Fibroblast of mammary gland (primary cell): ENCODE measurements around the gene SNX11.

Experiments used
- DNase-seq: peaks from one replicate; pipeline ENCODE4 v3.0.0-alpha.2; 2010; ENCODE audit warnings: low read depth
- H3K4me3 ChIP-seq: 2 replicates; pipeline ENCODE4 v1.5.1; 2011; ENCODE audit warnings: low read depth, mild to moderate bottlenecking, low read length, moderate library complexity; ENCODE audit not compliant: control insufficient read depth
- TF ChIP-seq, protein P1 (sequence below): conservative IDR thresholded peaks from 2 replicates; pipeline ENCODE4 v1.5.1; 2011; ENCODE audit warnings: low read depth, low read length, inconsistent platforms; ENCODE audit not compliant: control insufficient read depth, insufficient read depth

Gene SNX11

DNA sequence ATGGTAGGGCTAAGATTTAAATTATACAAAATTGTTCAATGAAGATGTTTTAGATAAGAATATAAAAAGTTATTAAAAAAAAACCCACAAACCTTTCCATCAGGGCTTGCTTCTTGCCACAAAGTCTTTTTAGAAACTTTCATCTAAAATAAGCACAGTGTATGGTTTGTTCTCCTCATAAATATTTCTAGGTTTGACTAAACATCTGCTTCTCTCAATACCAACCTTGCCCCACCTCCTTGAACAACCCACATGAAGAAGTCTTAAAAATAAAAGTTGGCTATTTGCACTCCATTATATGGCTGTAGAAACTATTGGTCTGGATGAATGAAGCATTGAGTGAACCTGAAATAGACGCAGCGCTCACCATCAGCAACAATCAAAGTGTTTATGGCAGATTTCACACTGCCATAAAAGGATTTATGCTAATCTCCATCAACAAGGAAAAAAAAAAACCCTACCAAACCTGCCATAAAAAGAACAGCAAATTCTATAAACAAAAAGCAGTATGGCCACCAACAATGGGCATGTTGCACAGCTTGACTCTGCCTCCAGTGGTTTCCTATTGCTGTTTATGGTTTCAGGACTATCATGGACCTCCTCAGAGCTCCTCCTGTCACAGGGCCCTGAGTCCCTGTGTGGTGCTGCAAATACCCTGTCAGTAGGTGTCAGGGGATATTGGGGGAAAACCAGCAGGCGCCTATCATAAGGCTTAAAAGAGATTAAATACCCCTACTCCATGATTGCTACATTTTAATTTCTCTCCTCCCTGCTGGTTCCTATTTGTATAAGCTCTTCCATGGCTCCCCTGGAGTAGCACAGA lies 37.6 kb downstream of the SNX11 start:
- no peak for DNase-seq
- H3K4me3 ChIP-seq, result no peak overlapping the region
- TF ChIP-seq, protein P1, sequence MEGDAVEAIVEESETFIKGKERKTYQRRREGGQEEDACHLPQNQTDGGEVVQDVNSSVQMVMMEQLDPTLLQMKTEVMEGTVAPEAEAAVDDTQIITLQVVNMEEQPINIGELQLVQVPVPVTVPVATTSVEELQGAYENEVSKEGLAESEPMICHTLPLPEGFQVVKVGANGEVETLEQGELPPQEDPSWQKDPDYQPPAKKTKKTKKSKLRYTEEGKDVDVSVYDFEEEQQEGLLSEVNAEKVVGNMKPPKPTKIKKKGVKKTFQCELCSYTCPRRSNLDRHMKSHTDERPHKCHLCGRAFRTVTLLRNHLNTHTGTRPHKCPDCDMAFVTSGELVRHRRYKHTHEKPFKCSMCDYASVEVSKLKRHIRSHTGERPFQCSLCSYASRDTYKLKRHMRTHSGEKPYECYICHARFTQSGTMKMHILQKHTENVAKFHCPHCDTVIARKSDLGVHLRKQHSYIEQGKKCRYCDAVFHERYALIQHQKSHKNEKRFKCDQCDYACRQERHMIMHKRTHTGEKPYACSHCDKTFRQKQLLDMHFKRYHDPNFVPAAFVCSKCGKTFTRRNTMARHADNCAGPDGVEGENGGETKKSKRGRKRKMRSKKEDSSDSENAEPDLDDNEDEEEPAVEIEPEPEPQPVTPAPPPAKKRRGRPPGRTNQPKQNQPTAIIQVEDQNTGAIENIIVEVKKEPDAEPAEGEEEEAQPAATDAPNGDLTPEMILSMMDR, result no peak

DNA sequence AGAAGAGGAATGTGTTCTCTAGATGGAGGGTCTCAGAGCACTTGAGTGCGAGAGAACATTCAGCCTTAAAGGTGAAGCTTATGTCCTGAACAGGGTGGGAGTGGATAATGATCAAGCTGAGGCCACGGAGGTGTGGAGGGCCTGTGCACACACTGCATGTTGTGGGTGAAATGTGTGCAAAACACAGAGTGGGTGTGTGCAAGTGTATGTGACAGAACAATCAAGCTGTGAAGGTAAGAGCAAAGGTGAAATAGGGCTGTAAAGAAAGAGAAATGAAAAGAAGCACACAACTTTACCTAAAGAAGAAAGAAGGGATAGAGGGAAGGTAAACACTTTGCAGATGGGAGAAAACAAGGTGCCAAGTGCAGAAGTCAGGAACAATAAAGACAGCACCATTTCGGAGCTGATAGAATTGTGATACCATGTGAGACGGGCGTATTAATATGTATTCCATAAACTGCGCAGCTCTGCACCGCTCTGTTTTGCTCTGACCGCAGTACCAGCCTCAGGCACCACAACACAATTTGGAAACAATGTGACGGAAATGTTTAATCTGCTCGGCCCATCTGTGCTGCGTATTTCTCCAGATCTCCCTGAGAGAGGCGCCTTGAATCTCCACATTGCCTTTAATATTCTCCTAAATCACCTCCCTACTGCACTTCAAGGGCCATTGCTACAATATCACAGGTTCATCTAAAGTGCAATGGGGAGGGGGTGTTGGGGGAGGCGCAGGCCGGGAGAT lies 40.6 kb downstream of the SNX11 start:
- no peak for DNase-seq
- H3K4me3 ChIP-seq, result no peak overlapping the region
- TF ChIP-seq, protein P1, result no peak

DNA sequence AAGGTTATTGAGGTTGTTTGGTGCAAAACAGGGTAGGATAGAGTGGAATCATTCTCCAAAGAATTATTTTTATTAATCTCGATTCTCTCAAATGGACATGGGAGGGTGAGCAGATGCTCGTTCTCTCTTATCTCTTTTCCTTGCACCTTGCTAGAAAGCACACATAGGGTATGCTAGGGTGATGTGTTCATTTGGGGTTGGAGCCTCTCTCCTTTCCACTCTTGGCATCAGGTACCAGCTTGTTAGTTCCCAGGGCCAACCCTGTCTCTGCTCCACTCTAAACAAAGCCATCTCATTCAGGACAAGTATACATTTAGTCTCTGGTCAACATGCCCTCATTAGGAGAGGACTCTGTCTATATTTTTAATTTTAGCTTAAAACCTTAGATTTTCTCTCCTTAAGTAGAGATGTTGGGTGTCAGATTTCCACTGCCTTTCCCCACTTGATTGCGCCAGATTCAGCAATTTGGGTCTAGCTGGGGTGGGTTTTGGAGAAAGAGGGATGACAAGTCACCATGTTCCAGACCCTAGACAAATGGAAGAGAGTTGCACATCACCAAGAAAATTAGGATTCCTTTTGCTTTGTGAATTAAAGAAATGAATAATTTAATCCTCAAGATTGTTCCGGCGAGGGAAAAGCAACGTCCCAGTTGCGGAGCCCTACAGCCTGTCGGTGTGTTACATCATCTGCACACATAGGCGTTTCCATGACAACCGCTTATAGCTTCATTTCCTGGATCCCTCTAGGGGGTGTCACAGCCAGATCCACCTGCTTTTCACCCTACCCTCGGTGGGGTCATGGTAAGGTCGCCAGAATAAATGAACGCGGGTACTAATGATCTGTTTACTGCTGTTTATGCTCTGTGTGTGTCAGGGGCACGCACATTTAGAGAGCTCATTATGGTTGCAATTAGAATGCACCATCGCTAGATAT lies 41.6 kb downstream of the SNX11 start:
- H3K4me3 ChIP-seq, result no peak overlapping the region
- TF ChIP-seq, protein P1, result no peak
- no peak for DNase-seq

DNA sequence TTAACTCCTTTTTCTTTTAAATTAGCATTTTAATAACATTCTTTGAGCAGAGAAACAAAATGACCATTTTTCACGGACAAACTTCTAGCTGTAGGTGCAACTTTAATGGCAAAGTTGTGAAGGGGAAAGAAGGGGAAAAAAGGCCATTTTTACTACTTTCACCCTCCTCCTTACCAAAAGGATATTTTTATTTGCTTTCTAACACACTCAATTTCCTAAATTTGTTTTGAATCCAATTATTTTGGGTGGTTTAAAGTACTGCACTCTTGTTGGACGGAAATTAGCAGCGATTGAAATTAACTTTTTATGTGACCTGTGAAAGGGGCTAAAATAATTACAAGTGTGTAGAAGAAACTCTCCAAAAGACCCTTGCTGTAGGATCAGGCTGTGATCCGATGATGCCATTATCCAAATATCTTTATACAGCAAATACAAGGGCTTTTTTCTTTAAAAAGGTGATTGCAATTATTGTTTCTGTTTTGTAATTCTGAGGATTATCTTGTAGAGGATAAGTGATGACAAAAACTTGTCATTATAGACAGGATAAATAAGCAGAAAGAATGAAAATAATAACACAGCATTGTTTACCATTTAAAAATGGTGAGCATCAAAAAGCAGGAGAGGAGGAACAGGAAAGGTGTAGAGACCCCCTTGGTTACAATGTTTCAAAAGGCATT lies 42.4 kb downstream of the SNX11 start:
- no peak overlapping the region for H3K4me3 ChIP-seq
- DNase-seq, result no peak
- TF ChIP-seq, protein P1, result no peak

DNA sequence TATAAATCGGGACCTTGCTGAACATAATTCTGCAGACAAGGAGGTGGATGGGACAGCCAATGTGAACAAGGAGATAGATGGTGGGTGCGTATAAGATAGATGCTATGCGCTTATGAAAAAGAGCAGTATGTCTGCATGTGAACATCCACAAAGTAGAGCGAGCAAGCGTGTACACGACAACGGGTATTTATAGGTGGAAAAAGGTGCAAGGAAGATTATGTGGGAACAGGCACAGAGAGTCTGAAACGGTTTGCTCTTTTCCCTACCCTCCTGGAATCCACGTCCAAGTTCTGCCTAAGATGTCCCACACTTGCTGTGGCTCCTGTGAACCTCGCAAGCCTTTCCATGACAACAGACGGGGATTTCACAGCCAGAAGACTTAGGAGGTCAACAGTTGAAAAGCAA lies 43.0 kb downstream of the SNX11 start:
- no peak overlapping the region for H3K4me3 ChIP-seq
- TF ChIP-seq, protein P1, result no peak
- no peak for DNase-seq

DNA sequence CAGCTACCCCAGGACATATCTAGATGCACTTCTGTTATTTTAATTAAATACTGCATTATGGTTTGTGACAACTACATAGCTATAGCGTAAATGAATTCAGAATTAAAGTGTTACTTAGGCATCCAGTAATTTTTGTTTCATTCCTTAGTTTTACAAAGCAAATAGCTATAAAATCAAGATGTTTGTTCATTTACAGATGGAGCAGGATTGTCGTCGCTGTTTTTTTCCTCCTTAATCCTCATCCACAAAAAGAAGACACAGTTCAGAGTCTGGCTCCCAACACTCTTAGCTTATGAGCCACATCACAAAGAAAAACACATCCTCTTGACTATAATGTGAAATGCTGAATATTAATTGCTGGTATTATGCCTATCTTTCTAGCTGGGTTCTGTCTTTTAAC lies 43.7 kb downstream of the SNX11 start:
- no peak for DNase-seq
- TF ChIP-seq, protein P1, result no peak
- no peak overlapping the region for H3K4me3 ChIP-seq
